Hindlimb muscle (tissue), 1 donor: ENCODE data around the gene RREB1. TPM values are rescaled to one million over a fixed set of nuclear protein-coding genes. Genes with fewer than 3 reads are reported as not detected.
"Not testable (repeated sequence)": the region's sequence is repeated elsewhere in the genome, so short reads cannot be mapped to it uniquely, and the experiment has no call there.

Experiments
- DNase-seq: peaks from one replicate; pipeline ENCODE4 v3.0.0-alpha.2; 2013
- polyA plus RNA-seq: library from polyadenylated mRNA; unstranded; fragments of 120-200 nt; gene quantifications from one replicate; pipeline ENCODE4 v1.2.1, GENCODE V29; 2013; ENCODE audit not compliant: insufficient read length

The RREB1 gene
- polyA plus RNA-seq, 1 donor: 26.9 TPM

GRCh38 chr6:7147051-7147671 lies 39.4 kb downstream of the RREB1 start:
- no peak for DNase-seq

- DNase-seq: no peak
Observed at GRCh38 chr6:7148100-7148822, 40.5 kb downstream of the RREB1 start.

- no peak for DNase-seq
Observed at GRCh38 chr6:7150381-7151064, 42.8 kb downstream of the RREB1 start.

DNA sequence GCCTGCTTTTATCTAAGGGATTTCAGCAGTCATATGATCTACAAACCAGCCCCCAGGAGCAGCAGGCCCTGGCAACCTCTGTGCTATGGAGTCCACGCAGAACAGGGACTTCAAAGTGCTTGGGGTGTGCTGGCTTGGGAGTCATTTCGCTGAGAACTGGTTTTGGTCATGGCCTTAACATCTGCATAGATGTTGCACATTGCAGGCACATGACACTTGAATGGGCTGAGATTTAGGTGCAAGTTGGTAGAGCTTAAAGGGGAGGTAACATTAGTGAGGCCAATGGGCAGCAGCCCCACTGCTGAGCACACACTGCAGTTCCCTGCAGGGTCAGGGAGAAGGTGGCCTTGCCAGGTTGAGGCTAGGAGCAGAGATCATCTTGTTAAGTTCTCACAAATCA lies 43.6 kb downstream of the RREB1 start:
- DNase-seq: no peak

- no peak for DNase-seq
Observed at GRCh38 chr6:7152462-7152861, 44.7 kb downstream of the RREB1 start.

- DNase-seq: no peak
Observed at GRCh38 chr6:7153789-7154188, 46.0 kb downstream of the RREB1 start.

GRCh38 chr6:7154341-7155139 lies 46.8 kb downstream of the RREB1 start:
- DNase-seq: no peak

DNA sequence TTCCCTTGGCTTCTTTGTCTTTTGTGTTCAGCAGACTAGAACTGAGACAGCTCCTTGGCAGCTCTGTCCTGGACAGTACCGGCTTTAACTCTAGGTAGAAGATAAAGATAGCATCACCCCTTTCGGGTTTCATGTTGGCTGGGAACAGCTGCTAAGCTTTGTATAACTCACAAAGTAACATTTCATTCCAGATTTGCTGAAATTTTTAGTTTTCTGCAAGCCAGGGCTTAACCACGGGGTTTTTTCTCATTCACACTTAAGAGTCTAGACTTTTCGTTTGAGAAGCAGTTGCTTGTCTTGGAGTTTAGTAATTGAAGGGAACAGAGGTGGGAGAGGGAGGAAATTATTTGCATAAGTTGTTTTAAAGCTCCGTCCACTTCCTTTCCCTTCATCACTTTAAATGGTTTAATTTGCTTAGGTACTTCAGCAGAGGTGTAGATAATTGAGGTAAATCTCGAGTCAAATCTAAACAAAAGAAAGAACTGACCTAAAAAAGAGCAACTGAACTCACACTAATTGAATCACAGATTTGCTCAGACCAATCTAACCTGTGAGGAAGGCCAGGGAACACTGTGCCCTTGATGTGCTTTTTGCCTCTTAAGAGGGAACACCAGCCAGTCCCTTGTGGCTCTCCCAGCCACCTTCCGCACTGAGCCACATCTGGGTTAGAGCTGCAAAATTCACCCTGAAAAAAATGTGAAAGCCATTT lies 48.3 kb downstream of the RREB1 start:
- no peak for DNase-seq

- no peak for DNase-seq
Observed at GRCh38 chr6:7156643-7157278, 49.0 kb downstream of the RREB1 start.

- not testable (repeated sequence) for DNase-seq
Observed at GRCh38 chr6:7157307-7157706, 49.5 kb downstream of the RREB1 start.

DNA sequence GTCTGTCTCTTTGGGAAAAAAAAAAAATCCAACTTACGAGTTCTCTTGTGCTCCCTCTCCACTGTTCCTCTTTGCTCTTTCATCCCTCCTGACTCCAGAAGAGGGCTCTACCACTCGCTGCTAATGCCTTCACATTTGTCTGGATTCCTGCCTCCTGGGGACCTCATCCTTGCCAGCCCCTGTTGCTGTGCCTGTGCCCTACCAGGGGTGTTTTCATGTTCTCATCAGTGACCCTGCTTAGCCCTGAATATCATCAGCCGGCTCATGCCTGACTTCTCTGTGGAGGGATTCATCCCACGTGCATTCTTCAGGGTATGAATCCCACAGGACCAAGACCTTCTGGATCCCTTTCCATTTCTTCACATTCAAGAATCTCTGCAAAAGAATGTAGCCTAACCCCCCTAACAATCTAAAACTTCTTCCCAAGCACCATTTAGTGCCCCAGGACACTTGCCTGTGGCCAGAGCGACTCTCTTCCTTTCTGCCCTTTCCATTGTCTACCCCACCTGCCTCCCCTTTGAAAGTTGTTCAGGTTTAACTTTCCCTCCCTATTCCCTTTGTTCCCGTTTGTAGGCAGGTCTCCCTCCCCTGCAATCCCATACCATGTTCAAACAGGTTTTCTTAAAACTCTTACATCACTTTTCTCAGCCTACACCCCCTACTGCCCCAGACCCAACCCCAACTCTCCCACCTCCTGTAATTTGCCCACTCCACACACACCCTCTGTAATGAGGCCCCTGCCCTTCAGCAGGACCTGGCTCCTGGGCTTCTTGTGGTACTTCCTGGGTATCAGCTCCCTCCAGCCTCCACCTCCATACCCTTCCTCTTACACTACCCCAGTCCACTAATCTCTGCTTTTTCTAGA lies 50.2 kb downstream of the RREB1 start:
- DNase-seq: no peak

GRCh38 chr6:7159790-7160525 lies 52.2 kb downstream of the RREB1 start:
- DNase-seq: no peak

- no peak for DNase-seq
Observed at GRCh38 chr6:7161253-7161623, 53.5 kb downstream of the RREB1 start.

- no peak for DNase-seq
Observed at GRCh38 chr6:7161845-7162244, 54.1 kb downstream of the RREB1 start.

DNA sequence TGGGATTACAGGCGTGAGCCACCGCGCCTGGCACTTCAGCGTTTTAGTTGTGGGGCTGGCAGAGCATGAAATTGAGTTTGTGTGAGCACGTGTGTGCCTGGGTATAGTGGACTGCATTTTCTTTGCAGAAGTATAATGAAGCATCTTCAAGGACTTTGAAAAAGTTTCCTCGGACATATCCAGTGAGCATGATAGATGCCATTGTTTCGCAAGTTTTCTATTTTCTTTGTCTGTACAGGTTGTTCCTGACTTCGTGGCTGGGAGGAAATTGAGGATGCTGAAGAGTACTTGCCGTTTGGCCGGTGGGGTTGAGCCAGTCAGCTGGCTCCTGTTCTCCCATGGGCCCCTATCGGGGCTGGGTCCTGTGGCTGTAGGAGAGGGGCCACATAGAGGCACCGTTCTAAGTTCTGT lies 55.9 kb downstream of the RREB1 start:
- DNase-seq: no peak

DNA sequence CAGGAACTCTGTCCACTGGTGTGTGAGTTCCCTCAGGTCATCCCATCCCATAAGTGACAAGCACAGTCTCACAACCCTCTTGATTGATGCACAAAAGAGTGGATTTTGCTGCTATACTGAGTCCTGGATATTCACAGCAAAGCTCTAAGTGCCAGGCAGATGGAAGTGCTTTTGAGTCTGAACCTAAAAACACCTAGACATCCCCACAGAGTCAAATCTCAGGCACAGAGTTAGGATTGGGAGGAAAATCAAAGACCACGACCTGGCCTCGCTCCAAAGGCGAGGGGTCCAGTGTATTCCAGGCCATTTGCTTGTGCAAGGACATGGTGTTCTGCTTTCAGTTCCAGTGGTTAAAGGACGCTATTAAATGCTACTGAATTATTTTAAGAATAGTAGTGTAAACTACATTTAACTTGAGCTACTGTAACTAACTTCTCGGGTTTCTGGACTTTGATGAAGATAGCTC lies 56.8 kb downstream of the RREB1 start:
- DNase-seq: no peak

GRCh38 chr6:7165002-7165889 lies 57.5 kb downstream of the RREB1 start:
- DNase-seq: no peak

DNA sequence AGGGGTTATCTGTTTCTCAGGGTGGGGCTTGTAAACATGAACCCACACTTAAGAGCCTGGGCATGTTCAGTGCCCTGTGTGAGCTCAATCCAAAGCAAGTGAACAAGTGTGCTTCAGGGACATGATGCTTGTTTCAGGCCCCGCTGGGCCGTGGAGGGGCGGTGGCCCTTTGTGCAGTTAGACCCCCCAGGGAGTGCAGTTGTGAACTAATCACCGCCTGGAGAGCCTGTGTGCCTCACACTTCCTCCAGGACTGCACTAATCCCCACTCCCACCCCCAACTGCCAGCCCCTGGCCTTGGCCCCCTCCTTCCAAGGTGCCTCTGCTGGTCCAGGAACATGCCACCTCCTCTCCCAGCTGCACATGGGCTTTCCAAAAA lies 58.1 kb downstream of the RREB1 start:
- DNase-seq: no peak
